ENCODE measurements around the gene FAIM. TPM values are rescaled to one million over a fixed set of nuclear protein-coding genes. Genes with fewer than 3 reads are reported as not detected.

FAIM gene
- total and polyA plus RNA-seq, 2 experiments from 2014 or later, result 12.6 to 21.8 TPM

DNA sequence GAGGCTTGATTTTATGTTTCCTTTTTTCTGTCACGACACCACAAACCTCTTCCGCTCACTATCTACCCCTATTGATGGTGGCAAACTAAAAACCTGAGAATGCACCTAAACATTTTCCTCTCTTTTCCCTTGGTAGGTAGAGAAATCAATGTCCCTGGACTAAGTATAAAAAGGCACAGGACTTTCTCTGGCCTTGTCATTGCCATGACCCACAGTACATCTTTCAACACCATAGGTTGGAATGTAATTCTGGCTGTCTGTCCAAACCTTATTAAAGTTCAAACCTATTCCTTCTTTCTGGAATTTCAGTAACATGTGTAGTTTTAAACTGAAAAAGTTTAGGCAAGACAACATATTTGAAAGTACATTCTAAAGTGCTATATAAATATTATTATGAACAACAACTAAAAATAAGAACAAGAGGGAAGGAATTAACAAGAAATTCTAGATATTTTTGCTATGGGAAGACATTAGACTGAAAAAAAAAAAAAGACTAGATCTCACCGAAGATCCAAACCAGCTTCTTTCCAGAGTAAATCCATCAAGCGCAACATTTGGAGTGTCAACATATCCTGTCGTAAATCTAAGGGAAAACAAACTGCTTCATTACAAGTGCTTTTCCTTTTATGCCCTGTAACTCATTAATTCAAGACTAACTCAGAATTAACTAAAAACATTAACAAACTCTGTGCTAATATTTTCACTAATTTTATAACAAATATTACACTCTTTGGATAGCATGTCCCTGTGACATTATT is 73.1 kb downstream of the FAIM start:
- TF ChIP-seq EZH2phosphoT487 (IDR thresholded peaks at IDR 0.05; ENCODE audit: insufficient read depth, low read depth), result no peak
- no peak for TF ChIP-seq EZH2 (IDR thresholded peaks at IDR 0.05; ENCODE audit: insufficient read depth, poor library complexity, severe bottlenecking)
- Histone ChIP-seq H3K9me3 (ENCODE audit: low read depth) (no peaks in the 10 kb centered on the region), H3K27me3 (replicated peaks; ENCODE audit: insufficient read depth) (no peaks in the 10 kb centered on the region), H3K9me2 (ENCODE audit: insufficient read depth) (no peaks in the 10 kb centered on the region), H3K4me1 (ENCODE audit: insufficient read depth) (peaks cover 7% of the 10 kb centered on the region), H3K4me3 (no peak overlapping the region), H3K4me2 (ENCODE audit: unreplicated experiment) (no peak overlapping the region), H2AFZ (no peak overlapping the region), H4K20me1 (ENCODE audit: insufficient read depth) (no peaks in the 10 kb centered on the region), H3K79me2 (ENCODE audit: insufficient read depth) (no peaks in the 10 kb centered on the region), H3K27ac (no peak overlapping the region), H3K36me3 (ENCODE audit: low read depth) (no peaks in the 10 kb centered on the region), H3K9ac (no peak overlapping the region), H3F3A (ENCODE audit: insufficient read depth) (peaks cover 16% of the 10 kb centered on the region)
- WGBS, 2 experiments (ENCODE audit: low coverage in 1 of 2, low lambda C conversion rate in 2 of 2, missing lambda C conversion rate in 2 of 2), result 90% methylated on average over 5 of the region's 5 CpGs
- in situ Hi-C loops (cut with MboI), result no loop called here
- no peak for DNase-seq

DNA sequence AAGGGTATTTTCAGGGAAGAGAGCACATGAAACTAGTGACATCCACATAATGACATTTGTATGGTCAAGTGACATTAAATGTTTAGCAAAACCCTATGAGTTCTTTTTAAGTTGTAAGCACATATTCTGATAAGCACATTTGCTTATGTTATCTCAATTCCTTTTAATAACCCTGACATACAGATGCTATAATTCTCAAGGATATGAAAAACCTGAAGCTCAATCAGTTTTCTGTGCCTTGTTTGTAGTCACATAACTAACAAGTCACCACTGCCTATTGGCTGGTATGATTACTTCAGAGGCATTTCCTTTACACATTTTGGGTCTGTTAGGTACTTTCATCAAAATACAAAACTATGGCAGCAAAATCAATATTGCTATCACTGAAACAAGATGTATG is 74.1 kb downstream of the FAIM start:
- DNase-seq, result no peak
- Histone ChIP-seq H3K4me3 (no peak overlapping the region), H2AFZ (no peak overlapping the region), H3F3A (ENCODE audit: insufficient read depth) (peaks cover 26% of the 10 kb centered on the region), H3K4me2 (ENCODE audit: unreplicated experiment) (no peak overlapping the region), H3K9me2 (ENCODE audit: insufficient read depth) (no peaks in the 10 kb centered on the region), H3K27ac (no peak overlapping the region), H4K20me1 (ENCODE audit: insufficient read depth) (no peaks in the 10 kb centered on the region), H3K9ac (no peak overlapping the region), H3K9me3 (ENCODE audit: low read depth) (no peaks in the 10 kb centered on the region), H3K36me3 (ENCODE audit: low read depth) (no peaks in the 10 kb centered on the region), H3K4me1 (ENCODE audit: insufficient read depth) (peaks cover 17% of the 10 kb centered on the region), H3K79me2 (ENCODE audit: insufficient read depth) (no peaks in the 10 kb centered on the region), H3K27me3 (replicated peaks; ENCODE audit: insufficient read depth) (no peaks in the 10 kb centered on the region)
- TF ChIP-seq EZH2 (IDR thresholded peaks at IDR 0.05; ENCODE audit: insufficient read depth, poor library complexity, severe bottlenecking) (no peak), EZH2phosphoT487 (IDR thresholded peaks at IDR 0.05; ENCODE audit: insufficient read depth, low read depth) (no peak)
- in situ Hi-C loops (cut with MboI), result no loop called here

Other genes starting within 250 kb of the FAIM start
- 0.63 and 1.3 TPM in 2 replicates for gene ESYT3, start 174.2 kb upstream of the FAIM start, total RNA-seq (2014; rRNA removed; shearing (Covaris generic))
- 0.38 and 0.48 TPM in 2 replicates for gene ESYT3, start 174.2 kb upstream of the FAIM start, polyA plus RNA-seq (2016; fragmentation: Nextera tagmentation; extraction: Ambion mirVana)
- gene CEP70, start 14.5 kb upstream of the FAIM start, total RNA-seq (2014; rRNA removed; shearing (Covaris generic)), result 4.9 and 7.8 TPM in 2 replicates
- 6.0 and 7.6 TPM in 2 replicates for gene CEP70, start 14.5 kb upstream of the FAIM start, polyA plus RNA-seq (2016; fragmentation: Nextera tagmentation; extraction: Ambion mirVana)
- gene PIK3CB, start 226.2 kb downstream of the FAIM start, total RNA-seq (2014; rRNA removed; shearing (Covaris generic)), result 4.8 TPM in 2 replicates
- 6.4 and 7.2 TPM in 2 replicates for gene PIK3CB, start 226.2 kb downstream of the FAIM start, polyA plus RNA-seq (2016; fragmentation: Nextera tagmentation; extraction: Ambion mirVana)

Data from GM23248 (cell line).